SK-N-SH treated with all-trans-retinoic acid at 6 μM for 48 hours (cell line): ENCODE measurements around the gene CARD8.
"Not testable (repeated sequence)": the region's sequence is repeated elsewhere in the genome, so short reads cannot be mapped to it uniquely, and the experiment has no call there.

Experiments
- ATAC-seq: fragments of 200-7000 bp; cut with Tn5 transposase; 3 replicates; pipeline ENCODE4 v1.9.1; 2020; ENCODE audit warnings: mild to moderate bottlenecking, moderate library complexity
- BACH2 ChIP-seq: fragments of 250-450 bp; sonication (Bioruptor Pico); IDR thresholded peaks from 2 replicates; pipeline ENCODE4 v1.9.0; 2021; ENCODE audit warnings: mild to moderate bottlenecking, borderline replicate concordance
- CREB5 ChIP-seq: fragments of 250-450 bp; sonication (Bioruptor Pico); IDR thresholded peaks from 2 replicates; pipeline ENCODE4 v1.5.1; 2020; ENCODE audit warnings: low read depth, mild to moderate bottlenecking, moderate library complexity
- CSDC2 ChIP-seq: fragments of 250-450 bp; sonication (Bioruptor Pico); IDR thresholded peaks from 2 replicates; pipeline ENCODE4 v1.5.0; 2020; ENCODE audit warnings: mild to moderate bottlenecking, moderate library complexity
- ESRRG ChIP-seq: fragments of 250-450 bp; sonication (Bioruptor Pico); IDR thresholded peaks from 2 replicates; pipeline ENCODE4 v1.6.1; 2021; ENCODE audit warnings: mild to moderate bottlenecking
- GLIS3 ChIP-seq: fragments of 250-450 bp; sonication (Bioruptor Pico); IDR thresholded peaks from 2 replicates; pipeline ENCODE4 v1.5.0; 2020; ENCODE audit warnings: mild to moderate bottlenecking, moderate library complexity
- OSR1 ChIP-seq: fragments of 250-450 bp; sonication (Bioruptor Pico); IDR thresholded peaks from 2 replicates; pipeline ENCODE4 v1.8.0; 2022; ENCODE audit warnings: moderate library complexity, mild to moderate bottlenecking, inconsistent platforms
- PATZ1 ChIP-seq: fragments of 250-450 bp; sonication (Bioruptor Pico); IDR thresholded peaks from 2 replicates; pipeline ENCODE4 v1.8.0; 2020; ENCODE audit warnings: mild to moderate bottlenecking, moderate library complexity, borderline replicate concordance
- POU6F1 ChIP-seq: fragments of 250-450 bp; sonication (Bioruptor Pico); IDR thresholded peaks from 2 replicates; pipeline ENCODE4 v1.8.0; 2021; ENCODE audit warnings: low read depth, mild to moderate bottlenecking, moderate library complexity, borderline replicate concordance
- PPARA ChIP-seq: fragments of 250-450 bp; sonication (Bioruptor Pico); IDR thresholded peaks from 2 replicates; pipeline ENCODE4 v1.5.0; 2020; ENCODE audit warnings: mild to moderate bottlenecking, borderline replicate concordance
- RARB ChIP-seq: fragments of 250-450 bp; sonication (Bioruptor Pico); IDR thresholded peaks from 2 replicates; pipeline ENCODE4 v1.8.0; 2021; ENCODE audit warnings: mild to moderate bottlenecking, moderate library complexity
- SNAI2 ChIP-seq: fragments of 250-450 bp; sonication (Bioruptor Pico); IDR thresholded peaks from 2 replicates; pipeline ENCODE4 v1.5.0; 2020; ENCODE audit warnings: mild to moderate bottlenecking, moderate library complexity
- TCF4 ChIP-seq: fragments of 250-450 bp; sonication (Bioruptor Pico); IDR thresholded peaks from 2 replicates; pipeline ENCODE4 v1.8.0; 2021; ENCODE audit warnings: mild to moderate bottlenecking, moderate library complexity, borderline replicate concordance
- TSHZ2 ChIP-seq: fragments of 250-450 bp; sonication (Bioruptor Pico); IDR thresholded peaks from 2 replicates; pipeline ENCODE4 v1.5.0; 2020; ENCODE audit warnings: mild to moderate bottlenecking, moderate library complexity
- ZC3H10 ChIP-seq: fragments of 250-450 bp; sonication (Bioruptor Pico); IDR thresholded peaks from 2 replicates; pipeline ENCODE4 v1.5.1; 2021; ENCODE audit warnings: mild to moderate bottlenecking, moderate library complexity
- ZFP3 ChIP-seq: fragments of 250-450 bp; sonication (Bioruptor Pico); IDR thresholded peaks from 2 replicates; pipeline ENCODE4 v1.5.0; 2020; ENCODE audit warnings: mild to moderate bottlenecking, moderate library complexity
- ZNF565 ChIP-seq: fragments of 450-650 bp; formaldehyde crosslinking; conservative IDR thresholded peaks from 2 replicates; pipeline ENCODE4 v1.5.0; 2020; ENCODE audit warnings: low read depth, mild to moderate bottlenecking, moderate library complexity
- ZNF70 ChIP-seq: fragments of 450-650 bp; formaldehyde crosslinking; IDR thresholded peaks from 2 replicates; pipeline ENCODE4 v1.5.0; 2020; ENCODE audit warnings: mild to moderate bottlenecking, moderate library complexity
- ZNF8 ChIP-seq: fragments of 450-650 bp; formaldehyde crosslinking; IDR thresholded peaks from 2 replicates; pipeline ENCODE4 v1.5.0; 2020; ENCODE audit warnings: mild to moderate bottlenecking, moderate library complexity

CARD8 gene

GRCh38 chr19:48274173-48274572, 18.5 kb upstream of the CARD8 start:
- no peak for TF ChIP-seq ESRRG (CRISPR knock-in tag)
- no peak for TF ChIP-seq ZC3H10 (CRISPR knock-in tag)
- no peak for TF ChIP-seq ZNF565 (CRISPR knock-in tag)
- TF ChIP-seq PATZ1 (CRISPR knock-in tag), result no peak
- TF ChIP-seq, all 23 proteins: peak for 0
- ATAC-seq, result no peak

- peak; percentile 83 for ATAC-seq
- TF ChIP-seq ZFP3 (CRISPR knock-in tag) (no peak), SNAI2 (no peak), PATZ1 (CRISPR knock-in tag) (no peak), OSR1 (CRISPR knock-in tag) (no peak), PPARA (no peak), ZC3H10 (CRISPR knock-in tag) (no peak), ESRRG (CRISPR knock-in tag) (no peak), RARB (CRISPR knock-in tag) (no peak), POU6F1 (no peak), BACH2 (CRISPR knock-in tag) (no peak), ZNF8 (CRISPR knock-in tag) (no peak), CREB5 (CRISPR knock-in tag) (no peak), CSDC2 (no peak), ZNF565 (CRISPR knock-in tag) (no peak), TSHZ2 (CRISPR knock-in tag) (no peak), ZNF70 (CRISPR knock-in tag) (no peak), GLIS3 (CRISPR knock-in tag) (no peak), TCF4 (CRISPR knock-in tag) (no peak)
These were observed 15.9 kb upstream of the CARD8 start for GRCh38 chr19:48271531-48272151.

- ATAC-seq, result not testable (repeated sequence)
These were observed 13.9 kb upstream of the CARD8 start for GRCh38 chr19:48269617-48270026.

GRCh38 chr19:48265326-48265725, 9.6 kb upstream of the CARD8 start:
- ATAC-seq, result not testable (repeated sequence)

GRCh38 chr19:48260359-48260714, 4.6 kb upstream of the CARD8 start:
- ATAC-seq, result not testable (repeated sequence)

GRCh38 chr19:48258992-48259391, 3.3 kb upstream of the CARD8 start:
- ATAC-seq, result not testable (repeated sequence)
